GM18907 (cell line): ENCODE data around the gene DIAPH2.

ENCODE experiments used
- ATAC-seq: cut with Tn5 transposase; IDR thresholded peaks from one replicate; pipeline ENCODE4 v1.9.1; 2021; ENCODE audit warnings: mild to moderate bottlenecking, moderate library complexity; ENCODE audit not compliant: unreplicated experiment

Gene DIAPH2

GRCh38 chrX:96684339-96685209 is at the start of gene DIAPH2:
Gene DIAPH2 (plus strand): TSS chrX:96684842.
- ATAC-seq, result peak; percentile 89

DNA sequence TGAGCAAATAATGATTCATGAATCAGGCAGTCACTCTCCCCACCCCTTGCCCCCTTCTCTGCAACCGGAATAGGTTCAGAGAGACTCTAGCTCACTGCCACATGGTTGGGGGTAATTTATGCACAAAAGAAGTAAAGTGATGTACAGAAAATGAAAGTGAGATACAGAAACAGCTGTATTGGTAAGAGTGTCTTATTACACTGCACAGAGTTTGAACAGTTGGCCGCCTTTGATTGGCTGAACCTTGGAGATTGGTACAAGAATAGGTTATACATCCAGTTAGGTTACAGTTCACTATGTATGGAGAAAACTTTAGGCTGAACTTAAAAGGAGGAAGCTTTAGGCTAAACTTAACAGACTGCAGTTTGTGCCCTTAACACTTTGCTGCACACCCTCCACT is 34.6 kb upstream of the DIAPH2 start:
- ATAC-seq, result no peak

DNA sequence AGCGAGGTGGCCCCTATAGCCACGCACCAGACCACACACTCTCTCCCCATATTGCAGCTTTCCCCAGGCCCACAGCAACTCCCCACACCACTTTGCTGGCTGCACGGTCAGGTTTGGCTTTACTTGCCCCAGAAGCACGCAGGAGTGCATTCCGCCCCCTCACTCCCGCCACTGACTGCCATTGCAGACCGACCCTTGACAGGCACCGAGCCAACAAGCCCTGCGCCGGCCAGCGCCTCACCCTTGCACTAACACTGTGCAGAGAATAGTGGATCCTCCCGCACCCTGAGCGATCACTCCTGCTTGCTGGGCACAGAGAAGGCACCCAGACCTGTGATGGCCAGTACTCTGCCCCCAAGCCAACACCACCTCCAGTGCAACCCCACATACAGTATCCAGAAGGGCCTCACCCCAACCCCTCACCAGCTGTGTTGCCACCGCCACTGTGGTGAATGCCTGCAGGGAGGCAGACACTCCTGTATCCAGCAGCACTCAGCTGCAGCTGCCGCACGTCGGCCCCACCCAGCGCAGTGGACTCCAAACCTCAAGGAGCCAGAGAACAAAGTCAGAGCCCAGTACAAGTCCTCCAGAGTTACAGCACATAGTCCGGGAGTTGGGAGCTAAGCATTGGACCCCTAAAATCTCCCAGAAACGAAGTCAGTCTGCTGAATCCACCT is 28.6 kb upstream of the DIAPH2 start:
- ATAC-seq, result no peak

GRCh38 chrX:96682516-96682915 is 2.1 kb upstream of the DIAPH2 start:
- ATAC-seq, result no peak

GRCh38 chrX:96683997-96684338 is 674 bp upstream of the DIAPH2 start:
- ATAC-seq, result peak; percentile 8

- ATAC-seq, result peak; percentile 42
These were observed 813 bp downstream of the DIAPH2 start for GRCh38 chrX:96685210-96686099.

DNA sequence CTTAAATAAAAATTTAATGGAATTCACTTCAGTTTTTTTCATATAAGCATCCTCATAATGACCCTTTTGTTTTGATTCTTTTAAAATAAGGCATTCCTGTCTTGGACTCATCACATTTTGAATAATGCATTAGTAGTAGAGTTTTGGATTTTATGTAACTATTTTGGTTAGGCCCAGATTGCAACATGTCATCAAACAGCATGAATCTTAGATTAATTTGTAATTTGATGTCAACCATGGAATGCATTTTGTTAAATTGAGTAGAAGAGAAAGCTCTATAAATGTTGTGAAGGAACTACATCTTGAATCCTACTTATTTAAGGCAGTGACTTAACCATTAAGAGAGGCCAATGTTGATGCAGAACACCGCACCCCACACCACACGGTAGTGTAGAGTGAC is 3.1 kb downstream of the DIAPH2 start:
- ATAC-seq, result no peak

- no peak for ATAC-seq
These were observed 4.1 kb downstream of the DIAPH2 start for GRCh38 chrX:96688789-96689188.

DNA sequence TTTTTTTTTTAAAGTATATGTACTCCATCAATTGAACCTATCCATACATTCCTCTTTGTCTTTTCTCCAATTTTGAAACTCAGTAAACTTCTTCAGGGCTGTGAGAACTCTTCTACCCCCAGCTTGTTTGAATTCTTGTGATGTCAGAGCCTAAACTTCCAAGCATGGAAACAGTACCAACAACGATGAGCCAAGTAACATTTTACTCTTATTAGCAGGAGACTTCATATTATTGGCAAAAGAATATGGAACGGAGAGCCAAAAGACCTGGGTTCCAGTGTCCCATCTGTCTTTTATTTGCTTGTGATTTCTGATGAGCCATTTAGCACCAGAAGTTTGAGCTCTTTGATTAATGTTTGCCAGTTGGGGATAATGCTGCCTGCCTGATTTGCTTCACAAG is 5.3 kb downstream of the DIAPH2 start:
- ATAC-seq, result no peak

GRCh38 chrX:96692454-96692853 is 7.8 kb downstream of the DIAPH2 start:
- no peak for ATAC-seq

DNA sequence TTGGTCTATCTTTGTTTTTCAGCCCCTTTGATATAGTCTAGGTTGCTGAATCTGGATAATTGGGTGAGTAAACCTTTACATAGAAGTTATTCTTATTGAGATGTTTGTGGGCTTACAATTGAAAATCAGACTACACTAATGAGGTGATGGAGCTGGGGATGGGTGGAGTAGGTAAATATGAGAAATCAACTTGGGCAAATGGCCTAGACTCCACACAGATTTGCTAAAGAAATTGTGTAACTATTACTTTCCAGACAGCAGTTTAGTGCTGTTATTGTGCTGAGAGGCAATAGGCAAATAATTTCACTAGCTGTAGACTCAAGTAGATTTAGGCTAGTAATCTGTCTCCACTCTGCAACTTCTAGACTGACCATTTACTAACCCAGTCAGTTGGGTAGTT is 8.2 kb downstream of the DIAPH2 start:
- no peak for ATAC-seq

DNA sequence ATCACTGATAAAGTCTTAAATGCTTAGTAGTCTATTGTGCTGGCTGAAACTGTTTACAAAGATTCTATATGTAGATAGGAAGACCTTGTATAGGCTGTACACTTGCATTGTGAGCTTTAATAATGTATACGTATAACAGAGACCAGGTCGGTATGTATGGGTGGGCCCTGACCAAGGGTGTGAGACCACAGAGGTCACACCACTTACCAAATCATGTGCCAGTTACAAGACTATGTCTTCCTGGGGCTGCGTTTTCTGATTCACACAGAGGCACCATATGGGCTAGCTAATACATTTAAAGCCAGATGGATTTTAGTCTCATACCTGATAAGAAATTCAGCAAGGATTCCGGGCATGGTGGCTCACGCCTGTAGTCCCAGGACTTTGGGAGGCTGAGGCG is 8.8 kb downstream of the DIAPH2 start:
- ATAC-seq, result no peak

DNA sequence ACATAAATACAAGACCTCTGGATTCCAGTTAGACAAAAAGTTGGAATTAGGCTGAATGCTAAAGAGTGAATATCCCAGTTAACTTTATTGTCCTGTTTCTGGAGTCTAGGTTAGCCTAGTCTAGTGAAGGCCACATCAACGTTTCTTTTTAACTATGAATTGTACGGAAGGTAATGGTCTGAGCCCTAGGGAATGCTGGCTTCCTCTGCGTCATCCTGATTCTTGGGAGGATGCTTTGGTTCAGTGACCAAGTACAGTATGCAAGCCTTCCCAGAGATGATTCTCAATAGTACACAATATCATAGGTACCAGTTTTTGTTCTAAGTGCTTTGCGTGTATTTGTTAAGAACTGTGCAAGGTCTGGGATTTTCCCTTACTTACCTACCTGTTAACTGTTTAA is 11.8 kb downstream of the DIAPH2 start:
- ATAC-seq, result no peak

- no peak for ATAC-seq
These were observed 16.0 kb downstream of the DIAPH2 start for GRCh38 chrX:96700625-96701024.

- ATAC-seq, result no peak
These were observed 18.7 kb downstream of the DIAPH2 start for GRCh38 chrX:96703379-96703778.

GRCh38 chrX:96703816-96704215 is 19.2 kb downstream of the DIAPH2 start:
- no peak for ATAC-seq

- ATAC-seq, result no peak
These were observed 20.0 kb downstream of the DIAPH2 start for GRCh38 chrX:96704629-96705028.

DNA sequence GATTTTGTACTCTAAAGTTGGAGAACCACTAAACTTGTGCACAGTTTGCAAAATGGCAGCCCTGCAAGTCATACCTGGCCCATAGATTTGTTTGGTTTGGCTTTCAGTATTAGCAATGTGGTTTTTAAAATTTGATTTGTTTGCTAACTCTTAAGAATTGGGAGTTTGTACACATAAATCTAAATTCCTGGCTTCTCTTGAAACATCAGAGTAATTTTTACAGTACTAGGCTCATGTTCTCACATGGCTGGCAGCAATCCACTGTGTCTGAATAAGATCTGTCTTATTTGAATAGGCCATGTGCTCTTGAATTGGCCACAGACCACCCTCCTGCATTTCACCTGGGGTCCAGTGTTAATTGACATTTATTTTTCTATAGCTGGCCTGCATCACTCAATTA is 21.3 kb downstream of the DIAPH2 start:
- ATAC-seq, result no peak

DNA sequence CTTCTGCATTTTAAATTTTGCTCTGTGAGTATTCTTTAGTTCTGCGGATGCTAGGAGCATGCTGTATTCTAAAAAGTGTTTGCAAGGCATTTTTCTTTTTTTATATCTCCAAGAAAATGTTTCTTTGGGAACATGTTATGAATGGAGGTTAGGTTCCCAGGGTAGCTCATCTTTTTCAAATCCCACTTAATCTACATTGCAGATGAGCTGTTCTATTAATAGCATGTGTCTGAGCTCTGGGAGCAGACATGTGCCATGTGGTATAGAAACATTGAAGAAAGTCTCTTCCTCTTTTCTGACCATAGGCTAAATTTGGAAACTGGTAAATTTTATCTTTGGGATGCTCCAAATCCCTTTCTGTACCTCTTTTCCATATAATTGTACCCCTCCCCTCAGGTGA is 23.2 kb downstream of the DIAPH2 start:
- no peak for ATAC-seq

GRCh38 chrX:96710031-96710430 is 25.4 kb downstream of the DIAPH2 start:
- no peak for ATAC-seq

- no peak for ATAC-seq
These were observed 28.7 kb downstream of the DIAPH2 start for GRCh38 chrX:96713303-96713702.
